SK-N-SH (cell line): ENCODE measurements around the gene ZNF627. TPM values are rescaled to one million over a fixed set of nuclear protein-coding genes. Genes with fewer than 3 reads are reported as not detected.

Source experiments
- CTCF ChIA-PET: fragments of 300-600, 350-600 bp; formaldehyde crosslinking; extraction: SDS; loops from one replicate; lab custom pipeline; 2021; lab: Yijun Ruan, JAX
- POLR2A ChIA-PET: fragments of 350-600 bp; sonication (Branson Sonifier 250); formaldehyde crosslinking; extraction: SDS; loops from one replicate; lab custom pipeline; 2020; ENCODE audit warnings: antibody characterized with exemption, inconsistent platforms; lab: Yijun Ruan, JAX
- DNase-seq: peaks from one replicate; pipeline ENCODE4 v3.0.0; 2012
- H2AFZ ChIP-seq: fragments of 200-600 bp; sonication (generic); 2 replicates; pipeline ENCODE4 v1.8.1; 2016; ENCODE audit warnings: antibody characterized with exemption, mild to moderate bottlenecking, low read depth
- H3F3A ChIP-seq: fragments of 200-600 bp; sonication (generic); replicated peaks from 2 replicates; pipeline ENCODE3; 2016; ENCODE audit warnings: antibody characterized with exemption, mild to moderate bottlenecking; ENCODE audit not compliant: insufficient read depth
- H3K27ac ChIP-seq, 2 experiments: fragments of 200-500 bp in 1 of 2; fragments of 200-600 bp in 1 of 2; sonication (Bioruptor generic) in 1 of 2; sonication (generic), shearing (Covaris generic) in 1 of 2; 2 replicates each; pipeline versions ENCODE4 v1.5.1 to v1.6.1; 2014 to 2016; ENCODE audit warnings: low read depth in 2 of 2, inconsistent platforms in 1 of 2, low read length in 1 of 2, mild to moderate bottlenecking in 1 of 2, mixed read lengths in 1 of 2
- H3K27me3 ChIP-seq: fragments of 200-600 bp; sonication (generic), shearing (Covaris generic); 2 replicates; pipeline ENCODE4 v1.6.1; 2016; ENCODE audit warnings: mixed run types; ENCODE audit not compliant: insufficient read depth
- H3K36me3 ChIP-seq, 2 experiments: fragments of 200-500 bp in 1 of 2; fragments of 200-600 bp in 1 of 2; sonication (Bioruptor generic) in 1 of 2; sonication (generic) in 1 of 2; replicated peaks in 1 of 2; 2 replicates each; pipeline versions ENCODE3 to v1.5.1; 2014 to 2016; ENCODE audit warnings: low read length in 1 of 2, mild to moderate bottlenecking in 1 of 2; ENCODE audit not compliant: insufficient read depth in 2 of 2, control insufficient read depth in 1 of 2
- H3K4me1 ChIP-seq, 2 experiments: fragments of 200-500 bp in 1 of 2; fragments of 200-600 bp in 1 of 2; sonication (Bioruptor generic) in 1 of 2; sonication (generic), shearing (Covaris generic) in 1 of 2; 2 replicates each; pipeline versions ENCODE4 v1.5.1 to v1.6.1; 2014 to 2016; ENCODE audit warnings: low read depth in 1 of 2, low read length in 1 of 2, mixed run types in 1 of 2; ENCODE audit not compliant: insufficient read depth in 2 of 2, control insufficient read depth in 1 of 2
- H3K4me2 ChIP-seq: fragments of 200-600 bp; sonication (generic), shearing (Covaris generic); 2 replicates; pipeline ENCODE4 v1.6.1; 2017; ENCODE audit warnings: mixed run types
- H3K4me3 ChIP-seq, 2 experiments: fragments of 200-500 bp in 1 of 2; fragments of 200-600 bp in 1 of 2; sonication (Bioruptor generic) in 1 of 2; sonication (generic), shearing (Covaris generic) in 1 of 2; 2 replicates each; pipeline versions ENCODE4 v1.5.1 to v1.8.1; 2014 to 2016; ENCODE audit warnings: low read depth in 2 of 2, inconsistent platforms in 1 of 2, low read length in 1 of 2, mild to moderate bottlenecking in 1 of 2, mixed read lengths in 1 of 2, moderate library complexity in 1 of 2
- H3K79me2 ChIP-seq: fragments of 200-600 bp; sonication (generic); 2 replicates; pipeline ENCODE4 v1.8.1; 2017; ENCODE audit warnings: mild to moderate bottlenecking; ENCODE audit not compliant: insufficient read depth
- H3K9ac ChIP-seq: fragments of 200-600 bp; sonication (generic); 2 replicates; pipeline ENCODE4 v1.6.1; 2017; ENCODE audit warnings: mixed run types
- H3K9me2 ChIP-seq: fragments of 200-600 bp; sonication (generic); 2 replicates; pipeline ENCODE4 v1.6.1; 2017; ENCODE audit warnings: mixed run types
- H3K9me3 ChIP-seq: fragments of 200-600 bp; sonication (generic); 2 replicates; pipeline ENCODE4 v1.6.1; 2017; ENCODE audit warnings: mixed run types, mild to moderate bottlenecking, moderate library complexity
- H4K20me1 ChIP-seq: fragments of 200-600 bp; sonication (generic); 2 replicates; pipeline ENCODE4 v1.6.1; 2017; ENCODE audit warnings: mild to moderate bottlenecking, mixed run types; ENCODE audit not compliant: insufficient read depth
- CHD2 ChIP-seq: fragments of 150-350 bp; IDR thresholded peaks from 2 replicates; pipeline ENCODE4 v1.6.1; 2018; ENCODE audit warnings: low read length; ENCODE audit not compliant: partially characterized antibody
- ELF1 ChIP-seq: IDR thresholded peaks from 2 replicates; pipeline ENCODE4 v1.4.0; 2012
- EP300 ChIP-seq, 2 experiments: IDR thresholded peaks; 2 replicates each; pipeline versions ENCODE4 v1.4.0 to v1.6.1; 2012; ENCODE audit warnings: borderline replicate concordance in 1 of 2, low read depth in 1 of 2, low read length in 1 of 2
- FOSL2 ChIP-seq: IDR thresholded peaks from 2 replicates; pipeline ENCODE4 v1.4.0; 2012; ENCODE audit warnings: low read depth, mild to moderate bottlenecking, moderate library complexity, borderline replicate concordance
- GABPA ChIP-seq: IDR thresholded peaks from 2 replicates; pipeline ENCODE4 v1.4.0; 2012; ENCODE audit warnings: low read depth, mild to moderate bottlenecking
- GATA2 ChIP-seq: sonication (generic); formaldehyde crosslinking; IDR thresholded peaks from 2 replicates; pipeline ENCODE4 v1.5.0; 2020; ENCODE audit warnings: mild to moderate bottlenecking, missing genetic modification reagents
- JUND ChIP-seq: IDR thresholded peaks from 2 replicates; pipeline ENCODE4 v1.4.0; 2012
- MEF2A ChIP-seq: IDR thresholded peaks from 2 replicates; pipeline ENCODE4 v1.4.0; 2012; ENCODE audit warnings: low read depth, borderline replicate concordance
- NFIC ChIP-seq: IDR thresholded peaks from 2 replicates; pipeline ENCODE4 v1.4.0; 2012; ENCODE audit warnings: borderline replicate concordance
- NRF1 ChIP-seq: IDR thresholded peaks from 2 replicates; pipeline ENCODE4 v1.6.1; 2012; ENCODE audit warnings: low read depth, mild to moderate bottlenecking, low read length
- POLR2AphosphoS5 ChIP-seq: IDR thresholded peaks from 2 replicates; pipeline ENCODE4 v1.6.1; 2012; ENCODE audit warnings: low read depth, low read length
- RCOR1 ChIP-seq: fragments of 150-350 bp; IDR thresholded peaks from 2 replicates; pipeline ENCODE4 v1.6.1; 2017; ENCODE audit warnings: antibody characterized with exemption, low read length
- RFX5 ChIP-seq: IDR thresholded peaks from 2 replicates; pipeline ENCODE4 v1.6.1; 2012; ENCODE audit warnings: mild to moderate bottlenecking, improper control_type of control experiment, low read length
- RXRA ChIP-seq: IDR thresholded peaks from 2 replicates; pipeline ENCODE4 v1.4.0; 2012; ENCODE audit warnings: low read depth, mild to moderate bottlenecking, borderline replicate concordance
- TCF12 ChIP-seq: IDR thresholded peaks from 2 replicates; pipeline ENCODE4 v1.4.0; 2012
- TEAD4 ChIP-seq: IDR thresholded peaks from 2 replicates; pipeline ENCODE4 v1.4.0; 2012; ENCODE audit warnings: mild to moderate bottlenecking, borderline replicate concordance; ENCODE audit not compliant: insufficient read depth
- YY1 ChIP-seq: IDR thresholded peaks from 2 replicates; pipeline ENCODE4 v1.4.0; 2012; ENCODE audit warnings: low read depth, mild to moderate bottlenecking
- WGBS: methylation state at CpG from one replicate; pipeline ENCODE4 v1.1.6; 2017; ENCODE audit warnings: low lambda C conversion rate; 5-methylcytosine and 5-hydroxymethylcytosine counted together
- polyA plus RNA-seq, 3 experiments: library from polyadenylated mRNA; depleted of rRNA; stranded (reverse); fragments of >200 nt; gene quantifications; 2 replicates each; pipeline ENCODE4 v1.2.3, GENCODE V29; 2012
- TF ChIP-seq, protein P1 (sequence below): IDR thresholded peaks from 2 replicates; pipeline ENCODE4; 2012
- TF ChIP-seq, protein P2 (sequence below): IDR thresholded peaks from 2 replicates; pipeline ENCODE4 v1.4.0; 2012; ENCODE audit warnings: low read depth
- TF ChIP-seq, protein P3 (sequence below): IDR thresholded peaks from 2 replicates; pipeline ENCODE4 v1.4.0; 2012; ENCODE audit warnings: low read depth, borderline replicate concordance
- TF ChIP-seq, protein P4 (sequence below): IDR thresholded peaks from 2 replicates; pipeline ENCODE4 v1.6.1; 2012; ENCODE audit warnings: mild to moderate bottlenecking, low read depth, low read length, moderate library complexity
- TF ChIP-seq, protein P5 (sequence below): fragments of 200-600 bp; sonication (generic); IDR thresholded peaks from 2 replicates; pipeline ENCODE4 v1.6.1; 2017; ENCODE audit warnings: antibody characterized with exemption, mild to moderate bottlenecking, moderate library complexity
- TF ChIP-seq, protein P6 (sequence below): fragments of 150-350 bp; IDR thresholded peaks from 2 replicates; pipeline ENCODE4 v1.6.1; 2017; ENCODE audit warnings: antibody characterized with exemption, low read length, low read depth, borderline replicate concordance

ZNF627 gene
- polyA plus RNA-seq, 1 of the 3 experiments (the other 2 are of a cell fraction) = 5.8 TPM

DNA sequence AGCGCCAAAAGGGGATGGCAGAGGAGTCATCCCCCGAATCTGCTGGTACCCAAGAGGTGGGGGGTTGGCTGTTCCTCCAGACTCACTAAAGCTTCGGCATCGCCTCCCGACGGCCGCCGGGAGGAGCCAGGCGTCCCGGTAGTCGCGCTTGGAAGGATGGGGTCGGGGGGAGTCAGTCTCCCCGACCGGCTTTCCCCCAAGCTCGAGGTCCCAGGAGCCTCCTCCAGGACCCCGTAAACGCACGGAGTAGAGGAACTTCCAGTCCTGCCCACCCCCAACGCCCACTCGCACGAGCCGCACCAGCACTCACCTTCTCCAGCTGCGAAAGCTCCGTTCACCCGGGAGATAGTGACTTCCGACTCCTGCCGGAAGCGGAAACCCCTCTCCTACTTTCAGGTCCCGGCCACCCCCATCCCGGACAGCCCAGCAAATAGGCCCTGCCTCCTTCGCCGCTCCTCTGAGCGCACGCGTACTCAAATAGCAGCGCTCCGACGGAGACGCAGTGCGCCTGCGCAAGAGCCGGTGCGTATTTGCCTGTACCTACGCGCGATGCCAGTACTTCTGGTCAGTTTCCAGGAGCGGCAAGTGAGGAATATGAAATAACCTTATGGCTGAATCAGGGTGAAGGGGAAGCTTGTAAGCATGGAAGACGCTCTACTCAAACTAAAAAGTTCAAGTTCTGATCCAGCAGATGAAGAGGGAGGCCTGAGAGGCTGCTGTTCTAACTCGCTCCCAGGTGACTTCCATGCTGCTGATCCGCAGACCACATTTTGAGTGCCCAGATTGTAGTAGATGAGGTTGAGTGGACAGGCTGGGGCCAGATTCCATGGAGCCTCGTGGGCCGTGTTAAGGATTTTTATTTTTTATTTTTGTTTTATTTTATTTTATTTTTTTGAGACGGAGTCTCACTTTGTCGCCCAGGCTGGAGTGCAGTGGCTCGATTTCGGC lies 38.1 kb upstream of the ZNF627 start, which contains the start of gene ELOF1:
TSS of gene ELOF1 (minus strand) at position 350 of the 948 bp plus-strand sequence. CDS start 4,883 bp downstream, outside the sequence.
- Histone ChIP-seq H3K4me2 (peak within 1 kb of the TSS; percentile 82), H3K4me3 (peak within 1 kb of the TSS; percentile 64 to 96), H3K27me3 (no peaks in the 10 kb centered on the region), H3K79me2 (peaks cover 47% of the 10 kb centered on the region), H4K20me1 (peaks cover 24% of the 10 kb centered on the region), H2AFZ (peak within 1 kb of the TSS; percentile 90), H3K9me3 (no peaks in the 10 kb centered on the region), H3F3A (peaks cover 2% of the 10 kb centered on the region), H3K9me2 (no peaks in the 10 kb centered on the region), H3K4me1 (peaks cover 5 to 7% of the 10 kb centered on the region in 2 experiments; a peak in 1 of 4 replicates), H3K9ac (peak within 1 kb of the TSS; percentile 75), H3K36me3 (peaks cover 3% of the 10 kb centered on the region in 2 experiments), H3K27ac (peak within 1 kb of the TSS; percentile 46 to 68)
- DNase-seq = peak; percentile 98
- 4% methylated on average over 47 of the region's 57 CpGs for WGBS
- ChIA-PET POLR2A (interaction anchor here (0.8 to 2.0 kb wide), 5 partner anchors 19 to 54 kb away, joined by 3 to 8 read pairs (median 5); partner anchors contain the start of genes ECSIT and ZNF653), CTCF (interaction anchor here (0.7 to 3.8 kb wide), 12 partner anchors 9 to 523 kb away, joined by 3 to 22 read pairs (median 4); partner anchors contain the start of gene ECSIT)
- TF ChIP-seq, protein P1, sequence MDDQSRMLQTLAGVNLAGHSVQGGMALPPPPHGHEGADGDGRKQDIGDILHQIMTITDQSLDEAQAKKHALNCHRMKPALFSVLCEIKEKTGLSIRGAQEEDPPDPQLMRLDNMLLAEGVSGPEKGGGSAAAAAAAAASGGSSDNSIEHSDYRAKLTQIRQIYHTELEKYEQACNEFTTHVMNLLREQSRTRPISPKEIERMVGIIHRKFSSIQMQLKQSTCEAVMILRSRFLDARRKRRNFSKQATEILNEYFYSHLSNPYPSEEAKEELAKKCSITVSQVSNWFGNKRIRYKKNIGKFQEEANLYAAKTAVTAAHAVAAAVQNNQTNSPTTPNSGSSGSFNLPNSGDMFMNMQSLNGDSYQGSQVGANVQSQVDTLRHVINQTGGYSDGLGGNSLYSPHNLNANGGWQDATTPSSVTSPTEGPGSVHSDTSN = no peak
- TF ChIP-seq NFIC (no peak), FOSL2 (no peak), POLR2AphosphoS5 (peak; percentile 98), MEF2A (no peak), NRF1 (peak; percentile 98), RXRA (no peak), JUND (no peak), ELF1 (peak; percentile 68), TCF12 (no peak), CHD2 (peak; percentile 54), GATA2 (CRISPR knock-in tag) (no peak), YY1 (no peak), EP300 (IDR thresholded peaks at IDR 0.05; ENCODE audit: borderline replicate concordance in 1 of 2, low read depth in 1 of 2, low read length in 1 of 2) (no peak), GABPA (peak; percentile 94), RCOR1 (no peak; the same call in 1 of the 2 replicates), TEAD4 (no peak), RFX5 (no peak)
- TF ChIP-seq, protein P2, sequence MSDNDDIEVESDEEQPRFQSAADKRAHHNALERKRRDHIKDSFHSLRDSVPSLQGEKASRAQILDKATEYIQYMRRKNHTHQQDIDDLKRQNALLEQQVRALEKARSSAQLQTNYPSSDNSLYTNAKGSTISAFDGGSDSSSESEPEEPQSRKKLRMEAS = peak; percentile 68
- TF ChIP-seq, protein P3, sequence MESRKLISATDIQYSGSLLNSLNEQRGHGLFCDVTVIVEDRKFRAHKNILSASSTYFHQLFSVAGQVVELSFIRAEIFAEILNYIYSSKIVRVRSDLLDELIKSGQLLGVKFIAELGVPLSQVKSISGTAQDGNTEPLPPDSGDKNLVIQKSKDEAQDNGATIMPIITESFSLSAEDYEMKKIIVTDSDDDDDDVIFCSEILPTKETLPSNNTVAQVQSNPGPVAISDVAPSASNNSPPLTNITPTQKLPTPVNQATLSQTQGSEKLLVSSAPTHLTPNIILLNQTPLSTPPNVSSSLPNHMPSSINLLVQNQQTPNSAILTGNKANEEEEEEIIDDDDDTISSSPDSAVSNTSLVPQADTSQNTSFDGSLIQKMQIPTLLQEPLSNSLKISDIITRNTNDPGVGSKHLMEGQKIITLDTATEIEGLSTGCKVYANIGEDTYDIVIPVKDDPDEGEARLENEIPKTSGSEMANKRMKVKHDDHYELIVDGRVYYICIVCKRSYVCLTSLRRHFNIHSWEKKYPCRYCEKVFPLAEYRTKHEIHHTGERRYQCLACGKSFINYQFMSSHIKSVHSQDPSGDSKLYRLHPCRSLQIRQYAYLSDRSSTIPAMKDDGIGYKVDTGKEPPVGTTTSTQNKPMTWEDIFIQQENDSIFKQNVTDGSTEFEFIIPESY = no peak
- TF ChIP-seq, protein P4, sequence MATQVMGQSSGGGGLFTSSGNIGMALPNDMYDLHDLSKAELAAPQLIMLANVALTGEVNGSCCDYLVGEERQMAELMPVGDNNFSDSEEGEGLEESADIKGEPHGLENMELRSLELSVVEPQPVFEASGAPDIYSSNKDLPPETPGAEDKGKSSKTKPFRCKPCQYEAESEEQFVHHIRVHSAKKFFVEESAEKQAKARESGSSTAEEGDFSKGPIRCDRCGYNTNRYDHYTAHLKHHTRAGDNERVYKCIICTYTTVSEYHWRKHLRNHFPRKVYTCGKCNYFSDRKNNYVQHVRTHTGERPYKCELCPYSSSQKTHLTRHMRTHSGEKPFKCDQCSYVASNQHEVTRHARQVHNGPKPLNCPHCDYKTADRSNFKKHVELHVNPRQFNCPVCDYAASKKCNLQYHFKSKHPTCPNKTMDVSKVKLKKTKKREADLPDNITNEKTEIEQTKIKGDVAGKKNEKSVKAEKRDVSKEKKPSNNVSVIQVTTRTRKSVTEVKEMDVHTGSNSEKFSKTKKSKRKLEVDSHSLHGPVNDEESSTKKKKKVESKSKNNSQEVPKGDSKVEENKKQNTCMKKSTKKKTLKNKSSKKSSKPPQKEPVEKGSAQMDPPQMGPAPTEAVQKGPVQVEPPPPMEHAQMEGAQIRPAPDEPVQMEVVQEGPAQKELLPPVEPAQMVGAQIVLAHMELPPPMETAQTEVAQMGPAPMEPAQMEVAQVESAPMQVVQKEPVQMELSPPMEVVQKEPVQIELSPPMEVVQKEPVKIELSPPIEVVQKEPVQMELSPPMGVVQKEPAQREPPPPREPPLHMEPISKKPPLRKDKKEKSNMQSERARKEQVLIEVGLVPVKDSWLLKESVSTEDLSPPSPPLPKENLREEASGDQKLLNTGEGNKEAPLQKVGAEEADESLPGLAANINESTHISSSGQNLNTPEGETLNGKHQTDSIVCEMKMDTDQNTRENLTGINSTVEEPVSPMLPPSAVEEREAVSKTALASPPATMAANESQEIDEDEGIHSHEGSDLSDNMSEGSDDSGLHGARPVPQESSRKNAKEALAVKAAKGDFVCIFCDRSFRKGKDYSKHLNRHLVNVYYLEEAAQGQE = no peak
- TF ChIP-seq, protein P5, sequence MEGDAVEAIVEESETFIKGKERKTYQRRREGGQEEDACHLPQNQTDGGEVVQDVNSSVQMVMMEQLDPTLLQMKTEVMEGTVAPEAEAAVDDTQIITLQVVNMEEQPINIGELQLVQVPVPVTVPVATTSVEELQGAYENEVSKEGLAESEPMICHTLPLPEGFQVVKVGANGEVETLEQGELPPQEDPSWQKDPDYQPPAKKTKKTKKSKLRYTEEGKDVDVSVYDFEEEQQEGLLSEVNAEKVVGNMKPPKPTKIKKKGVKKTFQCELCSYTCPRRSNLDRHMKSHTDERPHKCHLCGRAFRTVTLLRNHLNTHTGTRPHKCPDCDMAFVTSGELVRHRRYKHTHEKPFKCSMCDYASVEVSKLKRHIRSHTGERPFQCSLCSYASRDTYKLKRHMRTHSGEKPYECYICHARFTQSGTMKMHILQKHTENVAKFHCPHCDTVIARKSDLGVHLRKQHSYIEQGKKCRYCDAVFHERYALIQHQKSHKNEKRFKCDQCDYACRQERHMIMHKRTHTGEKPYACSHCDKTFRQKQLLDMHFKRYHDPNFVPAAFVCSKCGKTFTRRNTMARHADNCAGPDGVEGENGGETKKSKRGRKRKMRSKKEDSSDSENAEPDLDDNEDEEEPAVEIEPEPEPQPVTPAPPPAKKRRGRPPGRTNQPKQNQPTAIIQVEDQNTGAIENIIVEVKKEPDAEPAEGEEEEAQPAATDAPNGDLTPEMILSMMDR = peak; percentile 40
- TF ChIP-seq, protein P6, sequence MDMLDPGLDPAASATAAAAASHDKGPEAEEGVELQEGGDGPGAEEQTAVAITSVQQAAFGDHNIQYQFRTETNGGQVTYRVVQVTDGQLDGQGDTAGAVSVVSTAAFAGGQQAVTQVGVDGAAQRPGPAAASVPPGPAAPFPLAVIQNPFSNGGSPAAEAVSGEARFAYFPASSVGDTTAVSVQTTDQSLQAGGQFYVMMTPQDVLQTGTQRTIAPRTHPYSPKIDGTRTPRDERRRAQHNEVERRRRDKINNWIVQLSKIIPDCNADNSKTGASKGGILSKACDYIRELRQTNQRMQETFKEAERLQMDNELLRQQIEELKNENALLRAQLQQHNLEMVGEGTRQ = no peak
